PFSK-1 (cell line): ENCODE data around the gene FOXB1.

Source experiments
- FOXP2 ChIP-seq: optimal IDR thresholded peaks from 2 replicates; pipeline ENCODE3; 2011; ENCODE audit warnings: borderline replicate concordance, control low read depth, inconsistent platforms; ENCODE audit not compliant: insufficient read depth; ENCODE audit errors: extremely low read length, extremely low read depth
- POLR2AphosphoS5 ChIP-seq: IDR thresholded peaks from 2 replicates; pipeline ENCODE4 v1.6.1; 2012; ENCODE audit warnings: low read depth, mild to moderate bottlenecking, control low read depth, low read length, moderate library complexity
- SIN3A ChIP-seq: IDR thresholded peaks from 2 replicates; pipeline ENCODE4 v1.6.1; 2012; ENCODE audit warnings: mild to moderate bottlenecking, low read length, moderate library complexity, borderline replicate concordance; ENCODE audit not compliant: insufficient read depth
- TAF1 ChIP-seq: IDR thresholded peaks from 2 replicates; pipeline ENCODE4 v1.6.1; 2012; ENCODE audit warnings: low read length, control low read depth, borderline replicate concordance; ENCODE audit not compliant: insufficient read depth
- TF ChIP-seq, protein P1 (sequence below), 2 experiments: IDR thresholded peaks; 2 replicates each; pipeline versions ENCODE4 v1.6.1 to v1.8.0; 2011 to 2012; ENCODE audit warnings: low read depth in 2 of 2, low read length in 2 of 2, control low read depth in 1 of 2, inconsistent platforms in 1 of 2, mild to moderate bottlenecking in 1 of 2, moderate library complexity in 1 of 2; ENCODE audit not compliant: insufficient read depth in 1 of 2

FOXB1 gene

DNA sequence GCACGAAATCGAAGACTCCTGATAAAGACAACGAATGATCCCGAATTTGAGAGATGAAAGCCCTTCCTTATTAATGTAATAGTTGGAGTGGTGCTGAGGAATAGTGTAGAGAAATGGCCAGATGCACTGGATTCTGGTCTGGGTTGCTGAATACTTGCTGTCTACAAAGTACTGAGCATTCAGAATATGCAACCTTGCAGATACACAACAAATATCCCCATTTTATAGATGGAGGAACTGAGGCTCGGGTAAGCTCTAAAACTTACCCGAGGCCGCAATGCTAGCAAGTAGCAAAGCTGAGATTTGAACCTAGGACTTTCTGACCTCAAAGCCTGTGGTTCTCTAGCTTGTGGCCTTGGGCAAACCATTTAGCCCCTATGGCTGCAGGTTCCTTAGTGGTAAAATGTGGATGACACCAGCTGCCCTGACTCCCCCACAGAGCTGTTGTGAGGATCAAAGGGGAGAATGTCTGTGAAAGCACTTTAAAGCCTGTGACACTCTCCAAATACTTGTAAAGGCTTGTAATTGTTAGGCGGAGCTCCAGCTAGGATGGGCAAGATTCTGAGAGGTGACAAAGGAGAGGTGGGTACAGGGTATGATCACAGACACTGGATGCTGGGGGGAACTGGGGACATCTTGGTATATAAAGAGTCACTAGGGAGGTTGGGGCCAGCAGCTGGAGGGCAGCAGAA, 39.8 kb downstream of the FOXB1 start:
- TF ChIP-seq FOXP2 (no peak), TAF1 (no peak), POLR2AphosphoS5 (no peak), SIN3A (no peak)
- TF ChIP-seq, protein P1, sequence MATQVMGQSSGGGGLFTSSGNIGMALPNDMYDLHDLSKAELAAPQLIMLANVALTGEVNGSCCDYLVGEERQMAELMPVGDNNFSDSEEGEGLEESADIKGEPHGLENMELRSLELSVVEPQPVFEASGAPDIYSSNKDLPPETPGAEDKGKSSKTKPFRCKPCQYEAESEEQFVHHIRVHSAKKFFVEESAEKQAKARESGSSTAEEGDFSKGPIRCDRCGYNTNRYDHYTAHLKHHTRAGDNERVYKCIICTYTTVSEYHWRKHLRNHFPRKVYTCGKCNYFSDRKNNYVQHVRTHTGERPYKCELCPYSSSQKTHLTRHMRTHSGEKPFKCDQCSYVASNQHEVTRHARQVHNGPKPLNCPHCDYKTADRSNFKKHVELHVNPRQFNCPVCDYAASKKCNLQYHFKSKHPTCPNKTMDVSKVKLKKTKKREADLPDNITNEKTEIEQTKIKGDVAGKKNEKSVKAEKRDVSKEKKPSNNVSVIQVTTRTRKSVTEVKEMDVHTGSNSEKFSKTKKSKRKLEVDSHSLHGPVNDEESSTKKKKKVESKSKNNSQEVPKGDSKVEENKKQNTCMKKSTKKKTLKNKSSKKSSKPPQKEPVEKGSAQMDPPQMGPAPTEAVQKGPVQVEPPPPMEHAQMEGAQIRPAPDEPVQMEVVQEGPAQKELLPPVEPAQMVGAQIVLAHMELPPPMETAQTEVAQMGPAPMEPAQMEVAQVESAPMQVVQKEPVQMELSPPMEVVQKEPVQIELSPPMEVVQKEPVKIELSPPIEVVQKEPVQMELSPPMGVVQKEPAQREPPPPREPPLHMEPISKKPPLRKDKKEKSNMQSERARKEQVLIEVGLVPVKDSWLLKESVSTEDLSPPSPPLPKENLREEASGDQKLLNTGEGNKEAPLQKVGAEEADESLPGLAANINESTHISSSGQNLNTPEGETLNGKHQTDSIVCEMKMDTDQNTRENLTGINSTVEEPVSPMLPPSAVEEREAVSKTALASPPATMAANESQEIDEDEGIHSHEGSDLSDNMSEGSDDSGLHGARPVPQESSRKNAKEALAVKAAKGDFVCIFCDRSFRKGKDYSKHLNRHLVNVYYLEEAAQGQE (IDR thresholded peaks at IDR 0.05; ENCODE audit: insufficient read depth in 1 of 2, low read depth in 2 of 2, low read length in 2 of 2), result no peak

DNA sequence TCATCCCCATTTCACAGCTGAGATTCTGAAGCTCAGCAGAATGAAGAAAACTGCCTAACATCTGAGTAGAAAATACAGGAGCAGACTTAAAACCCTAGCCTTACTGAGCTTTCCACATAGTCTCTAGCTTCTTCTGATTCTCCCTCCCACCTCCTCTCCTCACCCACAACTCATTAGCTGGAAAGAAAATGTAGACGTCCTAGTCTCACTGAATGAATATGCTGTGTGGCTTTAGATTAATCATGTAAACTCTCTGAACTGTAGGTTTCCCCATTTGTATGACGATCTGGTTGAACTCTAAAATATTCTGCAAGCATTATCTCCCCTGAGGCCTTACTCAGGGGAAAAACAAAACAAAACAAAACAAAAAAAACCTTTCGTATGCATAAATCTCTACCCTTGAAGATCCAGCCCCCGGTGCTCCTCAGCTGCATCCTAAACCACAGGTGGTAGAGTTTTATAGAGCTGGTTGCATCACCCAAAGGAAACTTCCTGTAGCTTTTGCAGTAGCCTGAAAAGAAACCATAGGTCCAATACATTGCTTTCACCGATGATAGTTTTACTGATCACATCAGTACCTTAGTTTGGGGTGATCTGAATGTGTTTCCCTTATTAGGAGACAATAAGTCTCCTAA, 40.6 kb downstream of the FOXB1 start:
- TF ChIP-seq POLR2AphosphoS5 (no peak), FOXP2 (no peak), SIN3A (no peak), TAF1 (no peak)
- TF ChIP-seq, protein P1 (IDR thresholded peaks at IDR 0.05; ENCODE audit: insufficient read depth in 1 of 2, low read depth in 2 of 2, low read length in 2 of 2), result no peak

DNA sequence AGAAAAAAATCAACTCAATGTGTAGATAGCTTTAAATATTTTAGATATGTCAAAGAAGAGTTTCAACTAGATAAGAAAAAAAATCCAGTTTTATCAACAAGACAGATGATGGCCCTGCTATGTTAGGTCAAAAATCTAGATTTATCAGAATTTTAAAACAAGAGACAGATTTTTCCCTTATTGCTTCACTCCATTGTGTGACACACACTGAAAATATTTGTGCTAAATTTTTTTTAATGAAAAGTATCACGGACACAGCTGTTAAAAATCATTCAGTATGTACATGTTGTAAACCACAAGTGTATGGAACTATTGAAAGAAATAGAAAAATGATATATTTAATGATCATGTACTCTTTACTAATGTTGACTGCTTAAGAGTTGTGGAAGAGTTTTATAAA, 43.6 kb downstream of the FOXB1 start:
- TF ChIP-seq, protein P1 (IDR thresholded peaks at IDR 0.05; ENCODE audit: insufficient read depth in 1 of 2, low read depth in 2 of 2, low read length in 2 of 2), result no peak
- TF ChIP-seq TAF1, result no peak
- TF ChIP-seq SIN3A, result no peak

DNA sequence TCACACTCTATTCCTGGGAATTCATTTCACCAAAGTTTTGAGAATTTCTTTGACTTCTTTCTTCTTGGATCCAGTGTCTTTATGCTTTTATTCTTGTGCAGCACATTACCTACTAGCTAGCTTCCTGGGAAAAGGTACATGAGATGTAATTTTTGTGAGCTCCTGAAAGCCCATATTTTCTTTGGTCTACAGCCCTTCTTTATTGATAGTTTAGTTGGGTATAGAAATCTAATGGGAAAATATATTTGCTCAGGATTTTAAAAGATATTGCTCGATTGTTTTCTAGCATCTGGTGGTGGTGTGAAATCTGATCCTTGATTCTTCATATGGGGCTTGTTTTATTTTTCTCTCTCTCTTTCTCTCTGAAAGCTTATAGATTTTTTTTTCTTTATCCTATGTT, 45.8 kb downstream of the FOXB1 start:
- TF ChIP-seq POLR2AphosphoS5, result no peak
- no peak for TF ChIP-seq FOXP2
- TF ChIP-seq TAF1, result no peak
- TF ChIP-seq, protein P1 (IDR thresholded peaks at IDR 0.05; ENCODE audit: insufficient read depth in 1 of 2, low read depth in 2 of 2, low read length in 2 of 2), result no peak
- no peak for TF ChIP-seq SIN3A
